Skeletal muscle cell (primary cell): ENCODE measurements around the gene MMP7.
"Not testable (repeated sequence)": the region's sequence is repeated elsewhere in the genome, so short reads cannot be mapped to it uniquely, and the experiment has no call there.

ENCODE experiments used
- DNase-seq: peaks from one replicate; pipeline ENCODE4 v3.0.0-alpha.2; 2010; ENCODE audit warnings: low read depth
- H3K4me3 ChIP-seq: 2 replicates; pipeline ENCODE4 v1.5.1; 2011; ENCODE audit warnings: low read depth, mild to moderate bottlenecking, control low read depth, low read length, moderate library complexity

MMP7 gene

GRCh38 chr11:102545701-102546100 is 15.2 kb upstream of the MMP7 start:
- no peak for DNase-seq
- no peak overlapping the region for H3K4me3 ChIP-seq

GRCh38 chr11:102544594-102544993 is 14.0 kb upstream of the MMP7 start:
- DNase-seq: no peak
- no peak overlapping the region for H3K4me3 ChIP-seq

GRCh38 chr11:102539567-102539966 is 9.0 kb upstream of the MMP7 start:
- H3K4me3 ChIP-seq: no peak overlapping the region
- DNase-seq: no peak

GRCh38 chr11:102538932-102539331 is 8.4 kb upstream of the MMP7 start:
- DNase-seq: no peak
- no peak overlapping the region for H3K4me3 ChIP-seq

GRCh38 chr11:102534261-102534872 is 3.8 kb upstream of the MMP7 start:
- DNase-seq: no peak
- no peak overlapping the region for H3K4me3 ChIP-seq

- no peak overlapping the region for H3K4me3 ChIP-seq
- no peak for DNase-seq
Measured at GRCh38 chr11:102528618-102529017, 1.9 kb downstream of the MMP7 start.

GRCh38 chr11:102527684-102528083 is 2.9 kb downstream of the MMP7 start:
- H3K4me3 ChIP-seq: no peak overlapping the region
- no peak for DNase-seq

GRCh38 chr11:102527041-102527440 is 3.5 kb downstream of the MMP7 start:
- H3K4me3 ChIP-seq: no peak overlapping the region
- no peak for DNase-seq

GRCh38 chr11:102523887-102524286 is 6.7 kb downstream of the MMP7 start:
- no peak for DNase-seq
- no peak overlapping the region for H3K4me3 ChIP-seq

- no peak for DNase-seq
- no peak overlapping the region for H3K4me3 ChIP-seq
Measured at GRCh38 chr11:102523189-102523570, 7.4 kb downstream of the MMP7 start.

- no peak overlapping the region for H3K4me3 ChIP-seq
- DNase-seq: no peak
Measured at GRCh38 chr11:102522312-102523188, 8.0 kb downstream of the MMP7 start.

GRCh38 chr11:102521121-102521520 is 9.4 kb downstream of the MMP7 start:
- no peak overlapping the region for H3K4me3 ChIP-seq
- no peak for DNase-seq

GRCh38 chr11:102520514-102520913 is 10.0 kb downstream of the MMP7 start:
- H3K4me3 ChIP-seq: no peak overlapping the region
- no peak for DNase-seq

GRCh38 chr11:102518296-102519094 is 12.1 kb downstream of the MMP7 start:
- DNase-seq: no peak
- H3K4me3 ChIP-seq: no peak overlapping the region

GRCh38 chr11:102517670-102518069 is 12.9 kb downstream of the MMP7 start:
- no peak for DNase-seq
- H3K4me3 ChIP-seq: no peak overlapping the region

- no peak overlapping the region for H3K4me3 ChIP-seq
- no peak for DNase-seq
Measured at GRCh38 chr11:102516179-102516578, 14.4 kb downstream of the MMP7 start.

- DNase-seq: peak; percentile 41
- no peak overlapping the region for H3K4me3 ChIP-seq
Measured at GRCh38 chr11:102513869-102514268, 16.7 kb downstream of the MMP7 start.

GRCh38 chr11:102510439-102511135 is 20.0 kb downstream of the MMP7 start:
- DNase-seq: no peak
- no peak overlapping the region for H3K4me3 ChIP-seq

GRCh38 chr11:102502831-102503230 is 27.7 kb downstream of the MMP7 start:
- not testable (repeated sequence) for H3K4me3 ChIP-seq, DNase-seq

- DNase-seq: no peak
- no peak overlapping the region for H3K4me3 ChIP-seq
Measured at GRCh38 chr11:102500829-102501228, 29.7 kb downstream of the MMP7 start.
